GM12801 (cell line): ENCODE measurements around the gene SLC4A2.

Experiments
- CTCF ChIP-seq: IDR thresholded peaks from one replicate; pipeline ENCODE4 v1.5.1; 2011; ENCODE audit warnings: control low read depth; ENCODE audit not compliant: insufficient read length; ENCODE audit errors: extremely low read depth

SLC4A2 gene

GRCh38 chr7:151074817-151075661, 15.7 kb downstream of the SLC4A2 start:
- TF ChIP-seq CTCF, result no peak

GRCh38 chr7:151075662-151075971, 16.2 kb downstream of the SLC4A2 start:
- TF ChIP-seq CTCF, result no peak

- TF ChIP-seq CTCF, result no peak
These were observed 16.6 kb downstream of the SLC4A2 start for GRCh38 chr7:151075978-151076426.

- no peak for TF ChIP-seq CTCF
These were observed 17.7 kb downstream of the SLC4A2 start for GRCh38 chr7:151076863-151077704.

GRCh38 chr7:151077705-151078232, 18.4 kb downstream of the SLC4A2 start:
- TF ChIP-seq CTCF, result no peak

GRCh38 chr7:151078233-151079040, 19.0 kb downstream of the SLC4A2 start:
- TF ChIP-seq CTCF, result no peak
